H1 (cell line): Measurements from ENCODE around the gene AHDC1.
A peak's percentile ranks its signal among the peaks of the same experiment; 100 is the strongest.

Source experiments
- CTCF ChIP-seq, 3 experiments: IDR thresholded peaks; 1 replicate in 2 of 3; 2 replicates in 1 of 3; pipeline versions ENCODE4 v1.5.1 to v1.6.1; 2011; ENCODE audit warnings: low read length in 3 of 3, mild to moderate bottlenecking in 3 of 3, inconsistent platforms in 2 of 3, low read depth in 1 of 3, moderate library complexity in 1 of 3; ENCODE audit not compliant: insufficient read depth in 1 of 3; ENCODE audit errors: control extremely low read depth in 1 of 3
- EGR1 ChIP-seq: IDR thresholded peaks from 2 replicates; pipeline ENCODE4 v1.6.1; 2011; ENCODE audit warnings: low read depth, low read length, borderline replicate concordance
- GABPA ChIP-seq: IDR thresholded peaks from 2 replicates; pipeline ENCODE4 v1.6.1; 2011; ENCODE audit warnings: mild to moderate bottlenecking, low read length, moderate library complexity, borderline replicate concordance; ENCODE audit not compliant: insufficient read depth
- HDAC2 ChIP-seq, 2 experiments: fragments of 300-600 bp in 1 of 2; sonication (generic) in 1 of 2; IDR thresholded peaks; 2 replicates each; pipeline ENCODE4 v1.6.1; 2011 to 2012; ENCODE audit warnings: low read depth in 2 of 2, low read length in 2 of 2, mild to moderate bottlenecking in 2 of 2, moderate library complexity in 2 of 2, borderline replicate concordance in 1 of 2, inconsistent platforms in 1 of 2
- JUN ChIP-seq: IDR thresholded peaks from 2 replicates; pipeline ENCODE4 v1.6.1; 2011; ENCODE audit warnings: low read depth, mild to moderate bottlenecking, improper control_type of control experiment, low read length
- JUND ChIP-seq: IDR thresholded peaks from 2 replicates; pipeline ENCODE4 v1.6.1; 2011; ENCODE audit warnings: mild to moderate bottlenecking, improper control_type of control experiment, low read length
- MAFK ChIP-seq: IDR thresholded peaks from 2 replicates; pipeline ENCODE4 v1.6.1; 2012; ENCODE audit warnings: low read depth, mild to moderate bottlenecking, improper control_type of control experiment, low read length
- POLR2A ChIP-seq, 2 experiments: IDR thresholded peaks; 1 replicate in 1 of 2; 2 replicates in 1 of 2; pipeline ENCODE4 v1.6.1; 2011; ENCODE audit warnings: low read depth in 2 of 2, low read length in 2 of 2, mild to moderate bottlenecking in 2 of 2; ENCODE audit errors: control extremely low read depth in 1 of 2
- POLR2AphosphoS5 ChIP-seq: IDR thresholded peaks from 2 replicates; pipeline ENCODE4 v1.6.1; 2011; ENCODE audit warnings: low read depth, low read length
- RAD21 ChIP-seq, 2 experiments: IDR thresholded peaks in 1 of 2; conservative IDR thresholded peaks in 1 of 2; 2 replicates each; pipeline ENCODE4 v1.6.1; 2011; ENCODE audit warnings: low read depth in 2 of 2, low read length in 2 of 2, improper control_type of control experiment in 1 of 2, inconsistent platforms in 1 of 2, mild to moderate bottlenecking in 1 of 2, moderate library complexity in 1 of 2
- SP2 ChIP-seq: IDR thresholded peaks from 2 replicates; pipeline ENCODE4 v1.6.1; 2012; ENCODE audit warnings: mild to moderate bottlenecking, low read length, inconsistent platforms
- TF ChIP-seq, protein P1 (sequence below): IDR thresholded peaks from 2 replicates; pipeline ENCODE4 v1.6.1; 2012; ENCODE audit warnings: inconsistent platforms

GRCh38 chr1:27527890-27528817 is 75.8 kb downstream of the AHDC1 start:
- TF ChIP-seq CTCF (IDR thresholded peaks at IDR 0.05; ENCODE audit: control extremely low read depth in 1 of 3, insufficient read depth in 1 of 3, low read depth in 1 of 3, low read length in 3 of 3) (no peak), RAD21 (IDR thresholded peaks at IDR 0.05 in 1 of 2, conservative IDR thresholded peaks at IDR 0.05 in 1 of 2; ENCODE audit: low read depth in 2 of 2, low read length in 2 of 2) (no peak; a peak in 1 of 4 replicates), JUN (no peak), POLR2AphosphoS5 (peak; percentile 63; the same call in 1 of the 2 replicates), POLR2A (IDR thresholded peaks at IDR 0.05; ENCODE audit: control extremely low read depth in 1 of 2, low read depth in 2 of 2, low read length in 2 of 2) (no peak; a peak in 1 of 3 replicates), HDAC2 (IDR thresholded peaks at IDR 0.05; ENCODE audit: borderline replicate concordance in 1 of 2, low read depth in 2 of 2, low read length in 2 of 2) (0 out of 4 replicates have a peak, but pooled peaks of 1 of the 2 experiments have one; percentile 6), SP2 (no peak), MAFK (no peak), JUND (no peak), EGR1 (no peak), GABPA (no peak)
- TF ChIP-seq, protein P1, sequence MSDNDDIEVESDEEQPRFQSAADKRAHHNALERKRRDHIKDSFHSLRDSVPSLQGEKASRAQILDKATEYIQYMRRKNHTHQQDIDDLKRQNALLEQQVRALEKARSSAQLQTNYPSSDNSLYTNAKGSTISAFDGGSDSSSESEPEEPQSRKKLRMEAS: 0 out of 2 replicates have a peak, but pooled peaks have one; percentile 7
